Dendritic cell treated with granulocyte-macrophage colony-stimulating factor and Interleukin-4, amounts not matched to agents 40 ng/mL and 50 ng/mL, for 4 days (primary cell): ENCODE measurements around the gene DOCK9.

Experiments used
- H3K27ac Mint-ChIP-seq: one replicate; pipeline ENCODE4 v1.8.0; 2022; ENCODE audit warnings: mild to moderate bottlenecking, mixed read lengths
- H3K27me3 Mint-ChIP-seq: one replicate; pipeline ENCODE4 v1.8.0; 2022; ENCODE audit warnings: mild to moderate bottlenecking, mixed read lengths
- H3K36me3 Mint-ChIP-seq: one replicate; pipeline ENCODE4 v1.8.0; 2022; ENCODE audit warnings: low read depth, mixed read lengths
- H3K4me1 Mint-ChIP-seq: one replicate; pipeline ENCODE4 v1.8.0; 2022; ENCODE audit warnings: low read depth, mixed read lengths
- H3K4me3 Mint-ChIP-seq: one replicate; pipeline ENCODE4 v1.8.0; 2022; ENCODE audit warnings: mild to moderate bottlenecking, moderate library complexity, mixed read lengths
- H3K9me3 Mint-ChIP-seq: one replicate; pipeline ENCODE4 v1.8.0; 2022; ENCODE audit warnings: mixed read lengths
- intact Hi-C: fragments of 100-400 bp; cut with micrococcal nuclease; formaldehyde crosslinking; loops from one replicate; pipeline ENCODE4 v1.15.0; 2022

DOCK9 gene

DNA sequence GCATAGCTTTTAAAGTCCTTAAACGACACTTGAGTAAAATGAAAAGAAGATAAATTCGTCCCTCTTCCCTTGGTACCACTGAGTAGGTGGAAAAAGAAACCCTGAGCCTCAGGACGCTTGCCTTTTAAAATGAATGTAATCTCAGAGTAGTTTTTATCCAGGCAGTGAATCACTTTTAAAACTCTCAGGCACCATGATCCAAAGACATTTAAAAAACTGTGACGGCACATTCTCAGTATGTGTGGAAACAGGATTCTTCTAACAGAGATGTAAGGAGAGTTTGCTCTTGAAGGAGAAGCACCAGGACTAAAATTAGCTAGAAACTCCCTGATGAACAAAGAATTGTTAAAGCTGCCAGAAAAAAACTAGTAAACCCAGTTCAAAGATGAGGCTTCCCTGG is 119.7 kb downstream of the DOCK9 start:
- Mint-ChIP-seq H3K36me3 (no peaks in the 10 kb centered on the region), H3K4me1 (no peaks in the 10 kb centered on the region), H3K9me3 (no peaks in the 10 kb centered on the region), H3K27ac (no peak overlapping the region), H3K27me3 (peaks cover 22% of the 10 kb centered on the region), H3K4me3 (no peak overlapping the region)
- intact Hi-C loops, result no loop called here

- H3K36me3 Mint-ChIP-seq, result no peaks in the 10 kb centered on the region
- peaks cover 19% of the 10 kb centered on the region for H3K27me3 Mint-ChIP-seq
These were observed 120.9 kb downstream of the DOCK9 start for GRCh38 chr13:98856983-98857382.

DNA sequence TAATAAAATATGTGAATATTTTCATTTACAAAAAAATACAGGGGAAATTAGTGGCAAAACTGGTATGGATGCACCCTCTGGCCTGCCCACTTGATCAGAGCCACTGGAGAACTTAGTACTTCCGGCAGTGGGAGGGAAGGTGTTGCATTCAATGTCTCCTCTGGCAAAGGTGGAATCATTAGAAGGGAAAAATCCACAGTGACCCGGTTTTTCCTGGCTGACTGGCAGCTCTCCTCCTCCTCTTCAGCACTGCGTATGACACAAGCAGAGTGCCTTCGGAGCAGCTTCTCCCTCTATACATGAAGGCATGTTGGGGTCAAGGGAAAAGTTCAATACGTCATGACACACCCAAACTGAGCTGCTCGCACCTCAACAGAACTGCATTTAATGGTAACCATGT is 123.4 kb downstream of the DOCK9 start:
- Mint-ChIP-seq H3K36me3 (no peaks in the 10 kb centered on the region), H3K9me3 (no peaks in the 10 kb centered on the region), H3K4me1 (no peaks in the 10 kb centered on the region), H3K27ac (no peak overlapping the region), H3K27me3 (peaks cover 14% of the 10 kb centered on the region), H3K4me3 (no peak overlapping the region)
- intact Hi-C loops, result no loop called here

More at GRCh38 chr13:98856983-98857382, 120.9 kb downstream of the DOCK9 start:
- intact Hi-C loops, result no loop called here
- Mint-ChIP-seq H3K27ac (no peak overlapping the region), H3K4me3 (no peak overlapping the region), H3K9me3 (no peaks in the 10 kb centered on the region), H3K4me1 (no peaks in the 10 kb centered on the region)

DNA sequence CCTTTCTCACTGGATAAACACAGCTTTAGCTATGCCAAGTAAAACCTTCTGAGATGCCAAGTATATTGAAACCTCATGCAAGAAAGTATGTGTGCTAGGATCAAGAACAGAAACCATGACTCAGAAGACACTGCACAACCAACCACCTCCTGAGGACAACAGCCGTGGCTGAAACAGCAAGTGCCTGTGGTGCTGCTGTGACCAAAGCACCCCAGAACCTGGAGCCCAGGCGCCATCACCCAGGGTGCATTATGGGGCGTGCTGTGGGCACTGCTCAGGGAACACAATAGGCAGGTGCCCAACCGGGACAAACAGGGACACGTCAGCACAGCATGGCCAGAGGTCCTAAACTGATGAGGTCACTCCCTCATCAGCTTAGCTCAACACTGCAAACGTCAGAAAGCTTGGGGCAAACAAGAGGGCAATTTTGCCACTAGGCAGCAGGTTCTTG is 124.1 kb downstream of the DOCK9 start:
- H3K4me1 Mint-ChIP-seq, result no peaks in the 10 kb centered on the region
- H3K36me3 Mint-ChIP-seq, result no peaks in the 10 kb centered on the region
- intact Hi-C loops, result no loop called here
- peaks cover 11% of the 10 kb centered on the region for H3K27me3 Mint-ChIP-seq
- H3K4me3 Mint-ChIP-seq, result no peak overlapping the region
- no peaks in the 10 kb centered on the region for H3K9me3 Mint-ChIP-seq
- no peak overlapping the region for H3K27ac Mint-ChIP-seq

DNA sequence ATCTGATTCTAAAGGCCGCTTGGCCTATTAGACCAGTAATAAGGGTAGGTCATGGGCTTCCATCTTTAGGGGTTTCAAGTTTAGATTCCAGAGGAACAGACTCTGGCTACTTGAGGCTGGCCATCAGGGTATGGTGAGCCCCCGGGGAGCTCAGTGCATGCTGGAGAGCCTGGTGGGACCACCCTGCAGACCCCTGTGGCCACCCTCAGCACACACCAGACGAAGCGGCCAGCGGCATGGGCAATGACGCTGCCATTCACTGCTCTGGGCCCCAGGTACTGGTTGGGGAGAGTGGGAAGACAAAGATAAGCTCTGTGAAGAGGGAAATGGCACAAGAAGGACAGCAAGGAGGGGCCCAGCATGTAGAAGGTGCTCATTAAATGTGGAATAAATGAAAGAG is 126.6 kb downstream of the DOCK9 start:
- Mint-ChIP-seq H3K36me3 (no peaks in the 10 kb centered on the region), H3K4me3 (no peak overlapping the region), H3K9me3 (no peaks in the 10 kb centered on the region), H3K27me3 (peaks cover 11% of the 10 kb centered on the region), H3K4me1 (peaks cover 4% of the 10 kb centered on the region), H3K27ac (no peak overlapping the region)
- intact Hi-C loops, result no loop called here

DNA sequence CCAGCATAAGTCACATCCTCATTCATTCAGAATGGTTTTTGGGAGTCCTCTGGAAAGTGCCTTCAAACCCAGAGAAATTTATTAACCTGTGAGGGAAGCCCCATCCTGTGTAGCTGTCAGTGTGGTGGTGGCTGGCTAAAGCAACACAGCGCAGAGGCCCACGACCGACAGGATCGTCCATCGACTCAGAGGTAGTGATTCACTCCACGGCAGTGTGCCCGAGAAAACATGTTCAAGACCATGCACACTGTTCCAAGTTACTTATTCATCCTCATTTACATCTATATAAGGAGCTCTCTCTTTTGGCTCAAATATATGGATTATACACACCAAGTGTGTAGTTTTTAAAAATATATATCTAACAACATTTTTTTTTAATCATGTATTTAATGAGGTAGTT is 129.1 kb downstream of the DOCK9 start:
- intact Hi-C loops, result no loop called here
- Mint-ChIP-seq H3K27me3 (peaks cover 21% of the 10 kb centered on the region), H3K4me3 (no peak overlapping the region), H3K4me1 (peaks cover 4% of the 10 kb centered on the region), H3K27ac (no peak overlapping the region), H3K9me3 (no peaks in the 10 kb centered on the region), H3K36me3 (no peaks in the 10 kb centered on the region)

DNA sequence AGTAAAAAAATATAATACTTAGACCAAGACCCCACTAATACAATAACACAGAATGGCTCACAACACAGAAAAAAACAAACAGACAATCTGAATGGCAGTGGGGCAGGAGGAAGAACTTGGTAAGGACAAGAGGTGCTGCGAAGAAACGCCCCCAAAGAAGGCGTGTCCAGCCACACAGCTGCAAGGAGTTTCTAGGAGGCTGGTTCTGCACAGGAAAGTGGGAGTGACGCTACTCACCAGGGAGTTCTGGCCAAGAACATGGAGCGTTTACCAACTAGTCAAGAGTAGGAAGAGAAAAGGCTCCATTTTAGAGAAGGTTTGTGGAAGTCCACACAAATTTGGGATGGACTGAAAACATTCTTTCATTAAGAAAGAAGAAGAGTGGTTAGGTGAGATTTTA is 130.1 kb downstream of the DOCK9 start:
- Mint-ChIP-seq H3K4me3 (no peak overlapping the region), H3K9me3 (no peaks in the 10 kb centered on the region), H3K4me1 (peaks cover 4% of the 10 kb centered on the region), H3K27me3 (peaks cover 26% of the 10 kb centered on the region), H3K27ac (no peak overlapping the region), H3K36me3 (no peaks in the 10 kb centered on the region)
- intact Hi-C loops, result no loop called here

DNA sequence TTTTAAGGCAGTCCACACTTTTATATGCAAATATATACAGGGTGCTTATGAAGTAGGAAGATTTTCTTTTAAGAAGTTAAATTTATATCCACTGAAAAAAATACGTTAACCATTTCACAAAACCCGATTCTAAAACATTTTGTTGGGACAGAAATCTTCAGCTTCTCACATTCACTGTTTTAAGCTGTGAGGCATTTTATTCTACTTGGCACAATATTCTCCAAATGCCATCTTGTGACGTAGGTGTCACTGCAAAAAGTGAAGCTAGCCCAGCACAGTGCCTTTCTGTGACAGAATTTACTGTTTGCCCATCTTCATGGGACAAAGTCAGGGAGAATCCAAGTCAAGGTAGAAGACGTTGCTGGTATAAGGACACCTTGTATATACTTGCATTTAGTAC is 130.9 kb downstream of the DOCK9 start:
- H3K4me3 Mint-ChIP-seq, result no peak overlapping the region
- H3K9me3 Mint-ChIP-seq, result no peaks in the 10 kb centered on the region
- H3K36me3 Mint-ChIP-seq, result no peaks in the 10 kb centered on the region
- intact Hi-C loops, result no loop called here
- peaks cover 4% of the 10 kb centered on the region for H3K4me1 Mint-ChIP-seq
- no peak overlapping the region for H3K27ac Mint-ChIP-seq
- H3K27me3 Mint-ChIP-seq, result peaks cover 26% of the 10 kb centered on the region

GRCh38 chr13:98846521-98846920 is 131.3 kb downstream of the DOCK9 start:
- intact Hi-C loops, result no loop called here
- Mint-ChIP-seq H3K27me3 (peaks cover 26% of the 10 kb centered on the region), H3K9me3 (no peaks in the 10 kb centered on the region), H3K4me3 (no peak overlapping the region), H3K4me1 (peaks cover 4% of the 10 kb centered on the region), H3K27ac (no peak overlapping the region), H3K36me3 (no peaks in the 10 kb centered on the region)

DNA sequence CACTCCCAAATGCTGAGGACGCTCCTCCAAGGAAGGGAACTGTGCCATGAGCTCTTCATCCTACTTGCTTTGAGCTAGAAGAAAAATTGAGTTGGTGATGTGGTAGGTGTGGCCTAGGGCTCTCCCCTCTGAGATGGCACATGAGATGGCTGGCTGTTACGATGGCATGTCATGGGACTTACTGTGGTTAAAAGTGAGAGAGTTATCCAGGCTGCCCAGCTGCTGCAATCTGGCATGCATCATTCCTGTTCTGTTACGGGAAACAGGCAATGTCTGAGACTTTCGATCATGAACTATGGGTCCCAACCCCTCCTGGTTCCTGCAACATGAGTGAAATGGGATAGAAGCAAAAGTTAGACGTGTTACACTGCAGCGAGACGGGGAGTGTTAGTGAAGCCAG is 132.1 kb downstream of the DOCK9 start:
- no peaks in the 10 kb centered on the region for H3K9me3 Mint-ChIP-seq
- H3K27me3 Mint-ChIP-seq, result peaks cover 26% of the 10 kb centered on the region
- no peak overlapping the region for H3K27ac Mint-ChIP-seq
- H3K4me3 Mint-ChIP-seq, result no peak overlapping the region
- intact Hi-C loops, result no loop called here
- no peaks in the 10 kb centered on the region for H3K36me3 Mint-ChIP-seq
- H3K4me1 Mint-ChIP-seq, result peaks cover 4% of the 10 kb centered on the region

DNA sequence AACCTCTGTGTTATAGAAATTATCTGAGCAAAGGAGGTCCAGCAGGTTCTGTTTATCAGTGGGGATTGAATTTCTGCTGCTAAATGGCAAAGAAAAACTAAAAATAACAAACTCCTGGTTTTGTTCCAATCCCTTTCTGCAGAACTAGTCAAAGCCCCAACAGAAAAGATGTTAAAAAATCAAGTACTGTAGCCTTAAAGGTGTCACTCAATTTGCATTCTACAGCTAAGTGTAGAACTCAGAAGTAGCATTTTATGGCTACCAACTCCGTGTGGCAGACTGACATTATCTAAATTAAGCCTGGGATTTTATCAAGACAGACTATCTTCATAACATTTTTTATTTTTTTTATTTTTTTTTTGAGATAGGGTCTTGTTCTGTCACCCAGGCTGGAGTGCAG is 133.8 kb downstream of the DOCK9 start:
- H3K27me3 Mint-ChIP-seq, result peaks cover 35% of the 10 kb centered on the region
- H3K9me3 Mint-ChIP-seq, result no peaks in the 10 kb centered on the region
- no peak overlapping the region for H3K4me3 Mint-ChIP-seq
- intact Hi-C loops, result loop anchor here (5.0 kb wide), 1 partner anchor 397 kb away; no protein-coding TSS in a partner anchor
- H3K27ac Mint-ChIP-seq, result no peak overlapping the region
- peaks cover 9% of the 10 kb centered on the region for H3K4me1 Mint-ChIP-seq
- no peaks in the 10 kb centered on the region for H3K36me3 Mint-ChIP-seq

DNA sequence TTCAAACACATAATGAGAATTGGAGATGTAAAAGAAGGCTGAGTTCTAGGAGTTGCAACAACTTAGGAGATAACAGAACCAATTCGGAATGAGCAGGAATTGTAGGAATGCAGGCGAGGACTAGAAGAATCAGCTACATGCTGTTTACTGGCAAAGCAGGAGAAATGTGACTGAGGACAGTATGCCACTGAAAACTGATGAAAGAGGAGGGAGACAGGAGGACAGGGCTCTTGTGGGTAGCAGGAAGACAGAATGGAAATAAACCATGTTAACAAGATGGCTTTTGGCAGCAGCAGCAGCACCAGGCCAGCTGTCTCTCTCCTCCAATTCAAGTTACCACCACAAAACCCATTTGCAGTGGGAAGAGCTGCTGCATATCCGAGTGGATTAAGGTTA is 134.4 kb downstream of the DOCK9 start:
- no peak overlapping the region for H3K4me3 Mint-ChIP-seq
- H3K9me3 Mint-ChIP-seq, result no peaks in the 10 kb centered on the region
- H3K27ac Mint-ChIP-seq, result no peak overlapping the region
- intact Hi-C loops, result loop anchor here (2.0 to 5.0 kb wide), 2 partner anchors 396 to 989 kb away; no protein-coding TSS in a partner anchor
- peaks cover 37% of the 10 kb centered on the region for H3K27me3 Mint-ChIP-seq
- H3K4me1 Mint-ChIP-seq, result peaks cover 9% of the 10 kb centered on the region
- H3K36me3 Mint-ChIP-seq, result no peaks in the 10 kb centered on the region

GRCh38 chr13:98842858-98843481 is 134.9 kb downstream of the DOCK9 start:
- no peak overlapping the region for H3K4me3 Mint-ChIP-seq
- intact Hi-C loops, result loop anchor here (2.0 to 5.0 kb wide), 2 partner anchors 396 to 988 kb away; no protein-coding TSS in a partner anchor
- H3K4me1 Mint-ChIP-seq, result peaks cover 8% of the 10 kb centered on the region
- H3K27me3 Mint-ChIP-seq, result peaks cover 37% of the 10 kb centered on the region
- H3K27ac Mint-ChIP-seq, result no peak overlapping the region
- H3K36me3 Mint-ChIP-seq, result no peaks in the 10 kb centered on the region
- H3K9me3 Mint-ChIP-seq, result no peaks in the 10 kb centered on the region

DNA sequence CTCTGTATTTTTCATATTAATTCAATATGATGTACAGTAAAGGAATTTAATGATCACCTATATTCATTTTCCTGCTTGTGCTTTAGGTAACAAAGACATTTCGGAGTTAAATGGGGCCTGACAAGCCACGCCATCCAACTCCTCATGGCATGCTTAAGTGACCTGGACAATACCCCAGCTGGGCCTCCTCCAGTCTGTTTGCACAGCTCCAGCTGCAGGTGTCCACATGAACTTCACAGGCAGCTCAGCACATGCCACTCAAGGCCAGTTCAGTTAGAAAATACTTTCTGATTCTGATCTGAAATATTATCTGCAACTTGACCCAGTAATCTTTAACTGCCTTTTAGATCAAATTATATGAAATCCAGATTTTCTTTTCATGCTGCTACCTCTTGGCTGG is 135.8 kb downstream of the DOCK9 start:
- H3K4me1 Mint-ChIP-seq, result peaks cover 5% of the 10 kb centered on the region
- H3K36me3 Mint-ChIP-seq, result no peaks in the 10 kb centered on the region
- H3K27ac Mint-ChIP-seq, result no peak overlapping the region
- peaks cover 34% of the 10 kb centered on the region for H3K27me3 Mint-ChIP-seq
- H3K4me3 Mint-ChIP-seq, result no peak overlapping the region
- no peaks in the 10 kb centered on the region for H3K9me3 Mint-ChIP-seq
- intact Hi-C loops, result loop anchor here (2.0 to 5.0 kb wide), 2 partner anchors 395 to 987 kb away; no protein-coding TSS in a partner anchor
